ENCODE measurements around the gene EHHADH.

- TF ChIP-seq CTCF (IDR thresholded peaks at IDR 0.05 in 2 of 3, conservative IDR thresholded peaks at IDR 0.05 in 1 of 3; ENCODE audit: borderline replicate concordance in 1 of 3, insufficient read depth in 1 of 3, low read depth in 2 of 3, low read length in 2 of 3), result no peak
- no peak for TF ChIP-seq REST (IDR thresholded peaks at IDR 0.05; ENCODE audit: low read depth)
- TF ChIP-seq TCF7L2 (IDR thresholded peaks at IDR 0.05; ENCODE audit: borderline replicate concordance, extremely low read depth, insufficient read depth, insufficient read length), result no peak
- TF ChIP-seq POLR2AphosphoS5 (IDR thresholded peaks at IDR 0.05; ENCODE audit: low read depth, low read length), result no peak
- no peak for TF ChIP-seq CEBPB (IDR thresholded peaks at IDR 0.05; ENCODE audit: low read depth)
- no peak for TF ChIP-seq JUND (IDR thresholded peaks at IDR 0.05)
- no peak for TF ChIP-seq POLR2A (IDR thresholded peaks at IDR 0.05; ENCODE audit: borderline replicate concordance, extremely low read depth, insufficient read depth, insufficient read length)
- TF ChIP-seq ZNF274 (IDR thresholded peaks at IDR 0.05; ENCODE audit: low read depth, low read length), result no peak
Measured at GRCh38 chr3:185292238-185292637, 38.4 kb upstream of the EHHADH start.

Measured in HCT116 (cell line).